ENCODE results near the gene ORC1.

The ORC1 gene

GRCh38 chr1:52341655-52342260 is 62.5 kb downstream of the ORC1 start:
- no peak for DNase-seq

GRCh38 chr1:52337439-52337838 is 66.8 kb downstream of the ORC1 start:
- no peak for DNase-seq

GRCh38 chr1:52334906-52335528 is 69.2 kb downstream of the ORC1 start:
- DNase-seq: no peak

DNA sequence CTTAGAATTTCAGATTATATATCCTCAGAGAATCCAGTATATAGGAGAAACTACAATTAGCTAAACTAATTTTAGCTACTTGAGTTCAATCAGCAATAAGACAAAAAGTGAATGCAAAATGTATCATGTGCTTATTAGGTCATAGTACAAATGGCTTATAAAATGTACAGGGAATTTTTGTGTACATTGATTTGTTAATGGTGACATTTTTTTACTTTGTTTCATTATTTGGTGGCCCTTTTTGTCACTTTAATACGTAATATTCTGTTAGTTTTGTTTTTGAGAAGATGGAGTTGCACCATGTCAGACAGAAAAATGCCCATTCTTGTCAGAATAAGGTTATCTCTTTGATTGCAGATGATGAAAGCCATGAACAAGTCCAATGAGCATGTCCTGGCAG is 71.8 kb downstream of the ORC1 start:
- DNase-seq: no peak

- no peak for DNase-seq
Observed at GRCh38 chr1:52328615-52329014, 75.6 kb downstream of the ORC1 start.

- no peak for DNase-seq
Observed at GRCh38 chr1:52325786-52326185, 78.4 kb downstream of the ORC1 start.

- DNase-seq: no peak
Observed at GRCh38 chr1:52323731-52324130, 80.5 kb downstream of the ORC1 start.

All from fibroblast of skin of abdomen (primary cell).